ENCODE measurements around the gene RIOK1. TPM values are rescaled to one million over a fixed set of nuclear protein-coding genes. Genes with fewer than 3 reads are reported as not detected.

Gene RIOK1
- total and polyA plus RNA-seq, 2 of the 8 experiments (the other 6 are each of a cell fraction or from before 2014, with no cell fraction given) = 11.8 to 26.9 TPM

- TF ChIP-seq TAF7 (optimal IDR thresholded peaks at IDR 0.05; ENCODE audit: borderline replicate concordance, low read depth, low read length) (no peak), MAX (IDR thresholded peaks at IDR 0.05) (no peak), SP1 (IDR thresholded peaks at IDR 0.05; ENCODE audit: low read depth, low read length) (no peak), SUZ12 (IDR thresholded peaks at IDR 0.05; ENCODE audit: low read length) (no peak), NRF1 (IDR thresholded peaks at IDR 0.05; ENCODE audit: low read depth, low read length) (no peak)
These were observed 21.7 kb downstream of the RIOK1 start (continued) for GRCh38 chr6:7411328-7411727.

Data from H1 (cell line).